NCI-H446 treated with DMSO at 0.1 percent for 48 hours (cell line): ENCODE data around the gene MACC1.

Experiments used
- DNase-seq: peaks from one replicate; lab custom pipeline; 2025; lab: John Stamatoyannopoulos, UW

The MACC1 gene

GRCh38 chr7:20173828-20174227, 43.4 kb downstream of the MACC1 start:
- DNase-seq = no peak

- peak; percentile 41 for DNase-seq
Measured at GRCh38 chr7:20172736-20173334, 44.3 kb downstream of the MACC1 start.

GRCh38 chr7:20170633-20171032, 46.6 kb downstream of the MACC1 start:
- no peak for DNase-seq

GRCh38 chr7:20165146-20165510, 52.1 kb downstream of the MACC1 start:
- no peak for DNase-seq

- DNase-seq = no peak
Measured at GRCh38 chr7:20164425-20165145, 52.6 kb downstream of the MACC1 start.

GRCh38 chr7:20162665-20163064, 54.5 kb downstream of the MACC1 start:
- no peak for DNase-seq

- DNase-seq = no peak
Measured at GRCh38 chr7:20159226-20159747, 57.9 kb downstream of the MACC1 start.

GRCh38 chr7:20158684-20159083, 58.5 kb downstream of the MACC1 start:
- DNase-seq = no peak

GRCh38 chr7:20157456-20157855, 59.7 kb downstream of the MACC1 start:
- no peak for DNase-seq

- DNase-seq = no peak
Measured at GRCh38 chr7:20153999-20154398, 63.2 kb downstream of the MACC1 start.

GRCh38 chr7:20153567-20153966, 63.6 kb downstream of the MACC1 start:
- DNase-seq = no peak

- DNase-seq = no peak
Measured at GRCh38 chr7:20152511-20152910, 64.7 kb downstream of the MACC1 start.

GRCh38 chr7:20151708-20152456, 65.3 kb downstream of the MACC1 start:
- no peak for DNase-seq

- DNase-seq = no peak
Measured at GRCh38 chr7:20146451-20146850, 70.7 kb downstream of the MACC1 start.

- no peak for DNase-seq
Measured at GRCh38 chr7:20144801-20145200, 72.4 kb downstream of the MACC1 start.

GRCh38 chr7:20141666-20142065, 75.5 kb downstream of the MACC1 start:
- DNase-seq = peak; percentile 27

GRCh38 chr7:20141002-20141345, 76.2 kb downstream of the MACC1 start:
- no peak for DNase-seq

- no peak for DNase-seq
Measured at GRCh38 chr7:20140291-20141001, 76.7 kb downstream of the MACC1 start.

GRCh38 chr7:20136647-20137046, 80.5 kb downstream of the MACC1 start:
- DNase-seq = no peak

GRCh38 chr7:20133803-20134202, 83.4 kb downstream of the MACC1 start:
- DNase-seq = no peak

GRCh38 chr7:20132585-20132984, 84.6 kb downstream of the MACC1 start:
- DNase-seq = no peak

- no peak for DNase-seq
Measured at GRCh38 chr7:20131776-20132175, 85.4 kb downstream of the MACC1 start.
